ENCODE results near the gene AIFM3.
"Not testable (repeated sequence)": the region's sequence is repeated elsewhere in the genome, so short reads cannot be mapped to it uniquely, and the experiment has no call there.

AIFM3 gene

DNA sequence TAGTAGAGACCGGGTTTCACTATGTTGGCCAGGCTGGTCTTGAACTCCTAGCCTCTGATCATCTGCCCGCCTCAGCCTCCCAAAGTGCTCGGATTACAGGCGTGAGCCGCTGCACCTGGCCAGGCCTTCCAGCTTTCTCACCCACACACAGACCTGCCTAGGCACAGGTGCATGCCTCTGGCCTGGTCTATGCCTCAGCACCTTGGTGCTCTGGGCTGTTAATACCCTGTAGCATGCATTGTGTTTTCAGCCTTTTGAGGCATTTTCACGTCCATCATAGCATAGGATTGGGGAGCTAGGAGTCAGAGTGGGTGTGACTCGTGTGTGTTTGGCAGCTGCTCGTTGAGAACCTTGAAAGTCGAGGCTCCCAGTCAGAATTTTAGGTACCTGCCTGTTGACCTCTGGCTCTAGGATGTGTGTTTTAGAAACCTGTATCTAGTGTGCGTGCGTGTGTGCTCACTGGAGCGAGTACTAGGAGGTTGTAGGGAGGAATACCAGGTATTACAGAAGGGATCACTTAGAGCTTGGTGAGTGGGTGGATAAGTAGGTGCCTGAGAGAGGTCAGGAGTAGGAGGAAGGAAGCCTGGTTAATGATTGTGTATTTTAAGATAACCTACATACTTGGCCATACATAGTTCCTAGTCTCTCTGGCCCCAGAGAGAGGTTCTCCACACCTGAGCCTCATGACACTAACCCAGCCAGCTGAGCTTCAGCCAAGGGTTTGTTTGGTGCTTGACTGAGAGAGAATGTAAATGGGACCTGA is 29.8 kb upstream of the AIFM3 start:
- DNase-seq, result no peak
- TF ChIP-seq GATA1 (IDR thresholded peaks at IDR 0.05; ENCODE audit: low read depth, low read length) (no peak), POLR2A (IDR thresholded peaks at IDR 0.05; ENCODE audit: low read length) (no peak)

DNA sequence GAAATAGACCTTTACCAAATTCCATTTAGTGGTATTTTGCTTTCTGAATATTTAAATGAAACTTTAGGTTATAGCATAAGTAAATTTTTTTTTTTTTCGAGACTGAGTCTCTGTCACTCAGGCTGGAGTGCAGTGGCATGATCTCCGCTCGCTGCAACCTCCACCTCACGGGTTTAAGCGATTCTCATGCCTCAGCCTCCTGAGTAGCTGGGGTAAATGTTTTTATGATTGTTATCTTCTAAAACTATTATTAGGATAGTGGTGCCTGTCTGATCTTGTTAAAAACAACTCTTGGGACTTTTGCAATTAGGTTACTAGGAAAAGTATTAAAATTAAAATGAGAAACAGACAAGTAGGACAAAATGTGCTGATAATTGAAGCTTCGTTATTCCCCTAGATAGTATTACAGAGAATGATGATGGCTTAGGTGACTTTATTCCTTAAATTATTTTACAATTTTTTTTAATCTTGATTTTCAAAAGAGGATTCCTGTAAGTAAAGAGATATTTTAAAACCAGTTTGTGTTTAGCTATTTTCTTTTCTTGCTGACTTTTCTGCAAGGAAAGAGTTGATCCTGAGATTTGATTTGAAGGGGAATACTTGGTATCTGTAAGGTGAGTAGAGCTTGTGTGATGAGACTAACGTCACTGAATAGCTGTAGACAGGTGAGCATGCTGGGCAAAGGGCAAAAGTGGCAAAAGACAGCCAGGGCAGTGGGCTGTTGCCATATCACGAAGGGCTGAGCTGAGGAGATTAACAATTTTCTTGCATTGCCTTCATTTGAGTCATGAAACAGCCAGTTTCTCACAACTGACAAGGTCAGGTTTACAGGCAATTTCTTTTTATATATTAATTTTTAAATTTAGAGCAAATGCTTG is 29.0 kb upstream of the AIFM3 start:
- no peak for DNase-seq
- TF ChIP-seq POLR2A (IDR thresholded peaks at IDR 0.05; ENCODE audit: low read length) (no peak), GATA1 (IDR thresholded peaks at IDR 0.05; ENCODE audit: low read depth, low read length) (no peak)

DNA sequence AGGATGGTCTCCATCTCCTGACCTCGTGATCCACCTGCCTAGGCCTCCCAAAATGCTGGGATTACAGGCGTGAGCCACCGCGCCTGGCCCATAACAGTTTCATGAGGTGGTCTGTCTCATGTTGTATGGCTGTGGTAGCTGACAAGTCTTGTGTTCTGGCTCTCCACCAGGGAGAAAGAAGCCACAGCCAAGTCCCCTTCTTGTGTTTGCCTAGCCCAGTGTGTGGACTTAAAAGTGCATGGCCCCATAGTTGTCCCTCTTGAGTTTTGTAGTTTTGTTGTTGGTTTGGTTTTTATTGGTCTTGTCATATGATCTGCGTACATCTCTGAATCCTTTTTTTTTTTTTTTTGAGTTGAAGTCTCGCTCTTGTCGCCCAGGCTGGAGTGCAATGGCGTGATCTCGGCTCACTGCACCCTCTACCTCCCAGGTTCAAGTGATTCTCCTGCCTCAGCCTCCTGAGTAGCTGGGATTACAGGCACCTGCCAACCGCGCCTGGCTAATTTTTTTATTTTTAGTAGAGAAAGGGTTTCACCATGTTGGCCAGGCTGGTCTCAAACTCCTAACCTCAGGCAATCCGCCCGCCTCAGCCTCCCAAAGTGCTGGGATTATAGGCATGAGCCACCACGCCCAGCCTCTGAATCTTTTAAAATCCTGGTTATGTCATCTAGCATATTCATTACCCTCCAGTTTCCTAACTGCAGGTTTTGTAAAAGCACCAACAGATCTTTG is 27.4 kb upstream of the AIFM3 start:
- not testable (repeated sequence) for DNase-seq

DNA sequence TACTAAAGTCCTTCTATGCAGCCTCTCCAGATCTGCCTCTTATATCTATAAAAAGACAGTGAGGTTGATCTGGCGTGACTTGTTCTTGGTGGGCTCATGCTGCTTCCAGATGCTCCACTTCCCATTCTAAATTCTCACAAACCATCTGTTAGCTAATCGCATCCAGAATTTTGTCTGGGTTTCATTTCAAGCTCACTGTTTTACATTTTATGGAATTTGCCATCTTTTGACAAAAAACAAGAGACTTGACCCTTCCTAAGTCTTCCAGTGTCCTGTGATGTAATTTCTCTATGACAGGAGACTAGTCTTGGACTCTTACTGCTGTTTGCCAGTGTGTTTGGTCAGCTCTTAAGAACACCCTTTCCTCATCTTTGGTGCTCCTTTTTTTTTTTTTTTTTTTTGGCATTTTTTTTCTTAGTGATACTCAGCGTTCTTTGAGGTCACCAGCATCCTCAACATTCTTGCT is 26.8 kb upstream of the AIFM3 start:
- DNase-seq, result no peak
- TF ChIP-seq GATA1 (IDR thresholded peaks at IDR 0.05; ENCODE audit: low read depth, low read length), result no peak
- TF ChIP-seq POLR2A (IDR thresholded peaks at IDR 0.05; ENCODE audit: low read length), result no peak

DNA sequence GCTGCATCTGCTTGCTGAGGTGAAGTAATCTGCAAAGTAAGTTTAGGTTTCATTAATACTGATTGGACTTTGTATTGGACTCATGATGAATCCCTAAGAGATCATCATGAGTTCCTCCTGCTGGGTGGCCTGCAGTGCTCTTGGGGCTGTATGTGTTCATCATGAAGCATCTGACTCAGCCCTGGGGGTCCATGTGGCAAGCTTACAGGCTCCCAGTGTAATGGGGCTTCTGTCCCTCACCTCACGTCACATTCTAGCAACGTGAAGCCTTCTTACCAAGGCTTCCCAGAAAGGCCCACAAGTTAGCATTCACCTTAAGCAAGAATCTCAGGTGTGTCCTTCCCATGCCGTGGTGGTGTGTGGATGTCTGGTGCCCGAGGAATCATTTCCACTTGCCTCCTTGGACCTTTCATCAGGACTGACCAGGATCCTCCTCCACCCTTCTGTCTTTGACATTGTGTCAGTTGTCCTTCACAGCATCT is 26.1 kb upstream of the AIFM3 start:
- no peak for DNase-seq
- TF ChIP-seq POLR2A (IDR thresholded peaks at IDR 0.05; ENCODE audit: low read length) (no peak), GATA1 (IDR thresholded peaks at IDR 0.05; ENCODE audit: low read depth, low read length) (no peak)

DNA sequence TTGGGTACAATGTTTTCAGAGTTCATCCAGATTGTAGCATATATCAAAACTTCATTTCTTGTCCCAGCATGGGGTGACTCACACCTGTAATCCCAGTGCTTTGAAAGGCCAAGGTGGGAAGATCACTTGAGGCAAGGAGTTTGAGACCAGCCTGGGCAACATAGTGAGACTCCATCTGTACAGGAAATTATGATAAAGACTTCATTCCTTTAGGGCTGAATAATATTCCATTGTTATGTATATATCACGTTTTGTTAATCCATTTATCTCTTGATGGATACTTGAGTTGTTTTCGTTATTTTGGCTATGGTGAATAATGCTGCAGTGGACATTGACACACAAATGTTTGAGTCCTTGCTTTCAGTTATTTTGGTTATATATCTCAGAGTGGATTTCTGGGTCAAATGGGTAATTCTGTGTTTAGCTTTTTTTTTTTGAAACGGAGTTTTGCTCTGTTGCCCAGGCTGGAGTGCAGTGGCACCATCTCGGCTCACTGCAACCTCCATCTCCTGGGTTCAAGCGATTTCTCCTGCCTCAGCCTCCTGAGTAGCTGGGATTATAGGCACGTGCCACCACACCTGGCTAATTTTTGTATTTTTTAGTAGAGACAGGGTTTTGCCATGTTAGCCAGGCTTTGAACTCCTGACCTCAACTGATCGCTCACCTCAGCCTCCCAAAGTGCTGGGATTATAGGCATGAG is 24.7 kb upstream of the AIFM3 start:
- DNase-seq, result not testable (repeated sequence)

DNA sequence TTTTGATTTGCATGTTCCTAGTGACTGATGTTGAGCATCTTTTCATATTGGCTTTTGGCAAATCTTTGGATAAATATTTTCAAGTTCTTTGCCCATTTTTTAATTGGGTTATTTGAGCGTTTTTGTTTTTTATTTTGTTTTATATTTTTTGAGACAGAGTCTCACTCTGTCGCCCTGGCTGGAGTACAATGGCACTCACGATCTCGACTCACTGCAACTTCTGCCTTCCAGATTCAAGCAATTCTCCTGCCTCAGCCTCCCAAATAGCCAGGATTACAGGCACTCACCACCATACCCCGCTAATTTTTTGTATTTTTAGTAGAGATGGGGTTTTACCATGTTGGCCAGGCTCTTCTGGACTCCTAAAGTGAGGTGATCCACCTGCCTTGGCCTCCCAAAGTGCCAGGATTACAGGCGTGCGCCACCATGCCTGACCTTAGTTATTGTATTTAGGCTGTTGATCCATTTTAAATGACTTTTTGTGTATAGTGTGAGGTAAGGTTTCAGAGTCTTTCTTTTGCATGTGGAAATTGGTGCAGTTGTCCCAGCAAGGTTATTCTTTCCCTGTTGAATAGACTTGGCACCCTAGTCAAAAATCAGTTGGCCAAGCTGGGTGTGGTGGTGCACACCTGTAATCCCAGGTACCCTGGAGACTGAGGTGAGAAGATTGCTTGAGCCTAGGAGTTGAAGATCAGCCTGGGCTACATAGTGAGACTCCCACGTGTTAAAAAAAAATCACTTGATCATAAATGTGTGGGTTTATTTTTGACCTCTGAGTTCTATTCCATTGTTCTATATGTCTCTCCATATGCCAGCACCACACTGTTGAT is 23.7 kb upstream of the AIFM3 start:
- TF ChIP-seq POLR2A (IDR thresholded peaks at IDR 0.05; ENCODE audit: low read length) (no peak), GATA1 (IDR thresholded peaks at IDR 0.05; ENCODE audit: low read depth, low read length) (no peak)
- DNase-seq, result no peak

DNA sequence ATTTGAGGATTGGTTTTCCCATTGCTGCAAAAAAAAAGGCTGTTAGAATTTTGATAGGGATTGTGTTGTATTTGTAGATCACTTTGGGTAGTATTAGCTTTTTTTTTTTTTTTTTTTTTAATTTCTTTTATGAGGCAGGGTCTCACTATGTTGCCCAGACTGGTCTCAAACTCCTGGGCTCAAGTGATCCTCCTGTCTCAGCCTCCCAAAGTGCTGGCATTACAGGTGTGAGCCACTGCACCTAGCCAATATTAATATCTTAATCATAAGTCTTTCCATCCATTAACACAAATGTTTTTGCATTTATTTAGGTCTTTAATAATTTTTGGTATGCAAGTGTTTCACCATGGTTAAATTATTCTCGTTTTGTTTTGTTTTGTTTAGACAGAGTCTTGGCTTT is 23.0 kb upstream of the AIFM3 start:
- no peak for TF ChIP-seq GATA1 (IDR thresholded peaks at IDR 0.05; ENCODE audit: low read depth, low read length)
- TF ChIP-seq POLR2A (IDR thresholded peaks at IDR 0.05; ENCODE audit: low read length), result no peak
- DNase-seq, result no peak

DNA sequence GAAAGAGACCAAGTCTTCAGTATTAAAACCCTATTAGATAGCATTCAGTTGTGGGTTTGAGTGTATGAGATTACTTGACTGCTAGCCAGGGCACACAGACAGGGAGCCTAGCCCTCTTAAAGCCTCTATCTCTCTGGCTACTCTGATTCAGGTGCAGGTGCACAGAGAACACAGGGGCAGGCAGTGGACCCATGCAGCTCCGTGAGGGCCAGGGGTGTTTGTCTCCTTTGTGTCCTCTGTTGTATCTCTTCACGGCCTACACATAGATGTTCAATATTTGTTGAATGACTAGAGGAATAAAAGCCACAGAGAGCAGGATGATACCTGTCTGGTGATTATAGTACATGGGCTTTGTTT is 21.5 kb upstream of the AIFM3 start:
- TF ChIP-seq GATA1 (IDR thresholded peaks at IDR 0.05; ENCODE audit: low read depth, low read length) (no peak), POLR2A (IDR thresholded peaks at IDR 0.05; ENCODE audit: low read length) (no peak)
- no peak for DNase-seq

DNA sequence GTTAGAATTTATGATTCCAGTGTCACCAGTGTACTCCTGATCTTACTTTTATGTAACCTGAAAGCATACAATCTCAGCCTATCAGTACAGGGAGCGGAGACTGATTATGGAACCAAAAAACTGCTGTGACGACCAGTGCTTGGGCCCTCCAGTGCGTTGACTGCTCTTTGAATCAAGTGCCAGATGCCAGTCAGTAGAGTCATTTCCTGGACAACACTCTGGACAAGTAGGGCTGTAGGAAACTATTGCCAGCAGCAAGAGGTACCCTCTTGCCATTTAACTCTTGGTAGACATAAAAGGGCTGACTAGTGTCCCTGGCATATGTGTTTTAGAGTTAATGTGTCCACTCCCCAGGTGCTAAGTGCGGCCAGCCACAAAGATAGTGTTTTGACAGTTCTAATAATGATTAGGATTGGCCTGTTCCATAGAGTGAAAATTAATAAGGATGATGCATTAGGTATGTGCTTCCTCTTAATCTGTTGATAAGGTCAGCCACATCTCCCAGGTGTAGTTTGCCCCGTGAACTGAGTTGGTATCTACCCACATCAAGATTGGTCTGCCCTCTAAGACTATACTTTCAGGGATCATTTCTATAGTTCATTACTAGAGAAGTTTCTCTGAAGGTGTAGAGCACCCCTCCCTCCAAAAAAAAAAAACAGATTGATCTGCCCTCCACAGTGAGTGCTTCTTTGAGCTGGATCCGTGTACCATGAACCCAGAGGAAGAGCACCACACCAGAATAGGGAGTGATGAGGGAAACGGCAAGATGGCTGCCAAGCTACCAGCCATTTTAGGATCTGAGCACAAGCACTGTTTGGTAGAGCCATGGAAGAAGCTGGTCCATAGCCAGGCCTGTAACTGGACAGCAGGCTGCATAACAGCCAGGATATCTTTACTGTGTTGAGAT is 20.7 kb upstream of the AIFM3 start:
- DNase-seq, result no peak
- TF ChIP-seq POLR2A (IDR thresholded peaks at IDR 0.05; ENCODE audit: low read length), result no peak
- TF ChIP-seq GATA1 (IDR thresholded peaks at IDR 0.05; ENCODE audit: low read depth, low read length), result no peak

DNA sequence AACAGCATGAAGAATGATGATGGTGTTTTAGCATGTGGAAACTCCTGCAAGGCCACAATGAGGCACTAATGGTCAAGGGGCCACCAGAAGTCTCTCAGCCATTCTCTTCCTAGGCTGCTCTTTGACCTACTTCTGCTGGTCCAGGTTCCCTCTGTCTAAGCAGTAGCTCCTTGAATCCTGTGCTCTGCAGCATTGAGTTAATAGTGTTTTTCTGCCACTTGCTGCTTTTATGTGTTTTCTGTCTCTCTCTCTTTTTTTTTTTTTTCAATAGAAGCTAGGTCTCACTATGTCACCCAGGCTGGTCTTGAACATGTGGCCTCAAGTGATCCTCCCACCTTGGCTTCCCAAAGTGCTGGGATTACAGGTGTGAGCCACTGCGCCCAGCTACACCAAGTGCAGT is 20.1 kb upstream of the AIFM3 start:
- DNase-seq, result no peak
- TF ChIP-seq GATA1 (IDR thresholded peaks at IDR 0.05; ENCODE audit: low read depth, low read length) (no peak), POLR2A (IDR thresholded peaks at IDR 0.05; ENCODE audit: low read length) (no peak)

DNA sequence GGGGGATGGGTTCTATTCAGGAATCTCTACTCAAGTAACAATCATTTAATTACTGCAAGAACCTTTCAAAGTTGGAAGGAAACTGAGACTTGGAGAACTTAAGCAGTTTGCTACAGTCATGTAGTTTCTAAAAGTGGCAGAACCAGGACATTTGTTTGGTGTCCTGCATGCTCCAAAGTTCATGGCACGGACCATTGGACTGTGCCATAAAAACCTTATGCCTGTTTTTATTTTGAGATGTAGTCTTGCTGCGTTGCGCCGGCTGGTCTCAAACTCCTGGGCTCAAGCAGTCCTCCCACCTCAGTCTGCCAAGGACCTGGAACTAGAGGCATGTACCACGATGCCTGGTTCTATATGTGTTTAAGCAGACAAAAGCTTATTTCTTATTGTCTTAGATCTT is 18.6 kb upstream of the AIFM3 start:
- DNase-seq, result no peak
- TF ChIP-seq POLR2A (IDR thresholded peaks at IDR 0.05; ENCODE audit: low read length) (no peak), GATA1 (IDR thresholded peaks at IDR 0.05; ENCODE audit: low read depth, low read length) (no peak)
